Astrocyte (in vitro differentiated cells and primary cell): Measurements from ENCODE around the gene LSM12. TPM values are rescaled to one million over a fixed set of nuclear protein-coding genes. Genes with fewer than 3 reads are reported as not detected.
"Not testable (repeated sequence)": the region's sequence is repeated elsewhere in the genome, so short reads cannot be mapped to it uniquely, and the experiment has no call there.

Experiments
- DNase-seq: peaks from one replicate; pipeline ENCODE4 v3.0.0-alpha.2; 2010; ENCODE audit warnings: low read depth
- FAIRE-seq: peaks from 2 replicates; lab custom pipeline; 2011; peaks lifted over from hg19 to GRCh38; lab: Jason Lieb, UNC
- H2AFZ ChIP-seq: 2 replicates; pipeline ENCODE4 v1.6.0; 2012; ENCODE audit warnings: low read depth, low read length, inconsistent platforms
- H3K27ac ChIP-seq: 2 replicates; pipeline ENCODE4 v1.5.1; 2011; ENCODE audit warnings: low read depth, low read length, inconsistent platforms
- H3K27me3 ChIP-seq: 2 replicates; pipeline ENCODE4 v1.6.0; 2011; ENCODE audit warnings: low read length, inconsistent platforms; ENCODE audit not compliant: insufficient read depth
- H3K36me3 ChIP-seq: 2 replicates; pipeline ENCODE4 v1.5.1; 2011; ENCODE audit warnings: low read length, inconsistent platforms; ENCODE audit not compliant: insufficient read depth
- H3K4me1 ChIP-seq: 2 replicates; pipeline ENCODE4 v1.5.1; 2011; ENCODE audit warnings: low read length, inconsistent platforms; ENCODE audit not compliant: insufficient read depth
- H3K4me2 ChIP-seq: 2 replicates; pipeline ENCODE4 v1.6.0; 2012; ENCODE audit warnings: low read length, inconsistent platforms
- H3K4me3 ChIP-seq: 2 replicates; pipeline ENCODE4 v1.5.1; 2011; ENCODE audit warnings: low read depth, mild to moderate bottlenecking, low read length, inconsistent platforms; ENCODE audit not compliant: insufficient read depth
- H3K79me2 ChIP-seq: 2 replicates; pipeline ENCODE4 v1.6.0; 2012; ENCODE audit warnings: mild to moderate bottlenecking, low read length, inconsistent platforms; ENCODE audit not compliant: insufficient read depth
- H3K9ac ChIP-seq: 2 replicates; pipeline ENCODE4 v1.6.0; 2012; ENCODE audit warnings: mild to moderate bottlenecking, low read length, inconsistent platforms
- H3K9me3 ChIP-seq: 2 replicates; pipeline ENCODE4 v1.5.1; 2012; ENCODE audit warnings: low read depth, mild to moderate bottlenecking, low read length, inconsistent platforms; ENCODE audit not compliant: insufficient read depth
- H4K20me1 ChIP-seq: 2 replicates; pipeline ENCODE4 v1.6.0; 2012; ENCODE audit warnings: low read length, inconsistent platforms; ENCODE audit not compliant: insufficient read depth
- H3K27ac Mint-ChIP-seq: one replicate; pipeline ENCODE4 v1.8.0; 2021; ENCODE audit warnings: mild to moderate bottlenecking, mixed read lengths; ENCODE audit not compliant: unreplicated experiment
- H3K27me3 Mint-ChIP-seq: one replicate; pipeline ENCODE4 v1.8.0; 2021; ENCODE audit warnings: low read depth, mixed read lengths; ENCODE audit not compliant: unreplicated experiment
- H3K36me3 Mint-ChIP-seq: one replicate; pipeline ENCODE4 v1.8.0; 2021; ENCODE audit warnings: low read depth, mixed read lengths; ENCODE audit not compliant: unreplicated experiment
- H3K4me1 Mint-ChIP-seq: one replicate; pipeline ENCODE4 v1.8.0; 2021; ENCODE audit warnings: low read depth, mixed read lengths; ENCODE audit not compliant: unreplicated experiment
- H3K4me3 Mint-ChIP-seq: one replicate; pipeline ENCODE4 v1.8.0; 2021; ENCODE audit warnings: mild to moderate bottlenecking, moderate library complexity, mixed read lengths; ENCODE audit not compliant: unreplicated experiment
- H3K9me3 Mint-ChIP-seq: one replicate; pipeline ENCODE4 v1.8.0; 2021; ENCODE audit warnings: mild to moderate bottlenecking, mixed read lengths; ENCODE audit not compliant: unreplicated experiment
- EZH2 ChIP-seq: IDR thresholded peaks from 2 replicates; pipeline ENCODE4 v1.6.1; 2012; ENCODE audit warnings: mild to moderate bottlenecking, low read length, inconsistent platforms; ENCODE audit not compliant: insufficient read depth
- total RNA-seq: library from RNA; stranded (reverse); gene quantifications from 2 replicates; pipeline ENCODE4 v1.2.1, GENCODE V29; 2021
- TF ChIP-seq, protein P1 (sequence below): IDR thresholded peaks from 2 replicates; pipeline ENCODE4 v1.5.1; 2011; ENCODE audit warnings: low read depth, mild to moderate bottlenecking, inconsistent platforms, low read length, moderate library complexity; ENCODE audit not compliant: insufficient read depth

The LSM12 gene
- total RNA-seq, 1 donor from 2014 or later: 90.5 TPM

DNA sequence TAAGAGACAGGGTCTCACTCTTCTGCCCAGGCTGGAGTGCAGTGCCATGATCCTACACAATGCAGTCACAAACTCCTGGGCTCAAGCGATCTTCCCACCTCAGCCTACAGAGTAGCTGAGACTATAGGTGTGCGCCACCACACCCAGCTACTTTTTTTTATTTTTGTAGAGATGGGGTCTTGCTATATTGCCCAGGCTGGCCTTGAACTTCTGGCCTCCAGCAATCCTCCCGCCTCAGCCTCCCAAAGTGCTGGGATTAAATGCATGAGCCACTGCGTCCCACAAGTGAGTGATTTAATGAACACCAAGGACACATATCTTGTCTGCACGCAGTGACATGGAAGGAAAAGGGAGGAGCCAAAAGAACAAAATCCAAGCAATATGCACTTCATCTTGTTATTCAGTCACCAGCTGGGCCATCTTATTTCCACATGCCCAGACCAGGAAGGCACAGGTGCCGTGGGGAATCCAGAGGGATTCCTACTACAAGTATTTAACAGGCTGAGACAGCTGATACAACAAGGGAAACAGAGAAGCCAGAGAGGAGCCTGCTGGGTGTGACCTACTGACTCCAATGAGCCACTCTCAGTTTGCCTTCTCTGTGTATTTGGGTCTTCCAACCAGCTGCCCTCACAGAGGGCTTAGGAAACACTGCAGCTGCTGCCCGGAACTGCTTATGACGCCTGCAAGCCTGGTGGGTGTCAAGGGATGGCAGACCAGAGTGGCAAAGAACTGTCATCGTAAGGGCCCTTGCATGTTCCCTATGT lies 17.0 kb downstream of the LSM12 start:
- H3K4me1 ChIP-seq: peaks cover 2% of the 10 kb centered on the region
- DNase-seq (no peak), FAIRE-seq (no peak)
- H4K20me1 ChIP-seq: peaks cover 74% of the 10 kb centered on the region
- H3K4me2 ChIP-seq: no peak overlapping the region
- H3K4me3 ChIP-seq: no peak overlapping the region
- no peak for TF ChIP-seq EZH2
- TF ChIP-seq, protein P1, sequence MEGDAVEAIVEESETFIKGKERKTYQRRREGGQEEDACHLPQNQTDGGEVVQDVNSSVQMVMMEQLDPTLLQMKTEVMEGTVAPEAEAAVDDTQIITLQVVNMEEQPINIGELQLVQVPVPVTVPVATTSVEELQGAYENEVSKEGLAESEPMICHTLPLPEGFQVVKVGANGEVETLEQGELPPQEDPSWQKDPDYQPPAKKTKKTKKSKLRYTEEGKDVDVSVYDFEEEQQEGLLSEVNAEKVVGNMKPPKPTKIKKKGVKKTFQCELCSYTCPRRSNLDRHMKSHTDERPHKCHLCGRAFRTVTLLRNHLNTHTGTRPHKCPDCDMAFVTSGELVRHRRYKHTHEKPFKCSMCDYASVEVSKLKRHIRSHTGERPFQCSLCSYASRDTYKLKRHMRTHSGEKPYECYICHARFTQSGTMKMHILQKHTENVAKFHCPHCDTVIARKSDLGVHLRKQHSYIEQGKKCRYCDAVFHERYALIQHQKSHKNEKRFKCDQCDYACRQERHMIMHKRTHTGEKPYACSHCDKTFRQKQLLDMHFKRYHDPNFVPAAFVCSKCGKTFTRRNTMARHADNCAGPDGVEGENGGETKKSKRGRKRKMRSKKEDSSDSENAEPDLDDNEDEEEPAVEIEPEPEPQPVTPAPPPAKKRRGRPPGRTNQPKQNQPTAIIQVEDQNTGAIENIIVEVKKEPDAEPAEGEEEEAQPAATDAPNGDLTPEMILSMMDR: no peak
- no peak overlapping the region for H2AFZ ChIP-seq
- Mint-ChIP-seq H3K9me3 (no peaks in the 10 kb centered on the region), H3K4me3 (no peak overlapping the region), H3K27me3 (no peaks in the 10 kb centered on the region), H3K27ac (no peak overlapping the region), H3K4me1 (peaks cover 3% of the 10 kb centered on the region), H3K36me3 (peaks cover 11% of the 10 kb centered on the region)
- H3K79me2 ChIP-seq: peaks cover 80% of the 10 kb centered on the region
- no peaks in the 10 kb centered on the region for H3K27me3 ChIP-seq
- H3K9ac ChIP-seq: no peak overlapping the region
- peaks cover 31% of the 10 kb centered on the region for H3K36me3 ChIP-seq
- no peak overlapping the region for H3K27ac ChIP-seq
- no peaks in the 10 kb centered on the region for H3K9me3 ChIP-seq

DNA sequence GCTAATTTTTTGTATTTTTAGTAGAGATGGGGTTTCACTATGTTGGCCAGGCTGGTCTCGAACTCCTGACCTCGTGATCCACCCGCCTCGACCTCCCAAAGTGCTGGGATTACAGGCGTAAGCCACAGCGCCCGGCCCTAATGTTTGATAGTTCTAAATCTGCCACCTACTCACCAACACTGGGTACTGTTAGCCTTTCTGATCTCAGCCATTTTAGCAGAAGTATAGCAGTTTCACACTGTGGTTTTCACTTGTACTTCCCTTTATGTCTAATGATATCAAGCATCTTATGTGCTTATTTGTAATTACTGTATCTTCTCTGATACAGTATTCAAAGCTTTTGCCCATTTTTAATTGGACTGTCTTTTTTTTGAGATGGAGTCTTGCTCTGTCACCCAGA lies 19.6 kb downstream of the LSM12 start:
- H3K36me3 Mint-ChIP-seq, H2AFZ ChIP-seq, H3K9me3 ChIP-seq, H3K27me3 ChIP-seq, H3K4me3 ChIP-seq, FAIRE-seq, DNase-seq, H3K27ac Mint-ChIP-seq, H3K4me1 ChIP-seq, H3K27me3 Mint-ChIP-seq, H3K9ac ChIP-seq, H3K9me3 Mint-ChIP-seq, H3K4me2 ChIP-seq, H3K27ac ChIP-seq: not testable (repeated sequence)
- H3K79me2 ChIP-seq: peaks cover 80% of the 10 kb centered on the region
- H4K20me1 ChIP-seq: peaks cover 73% of the 10 kb centered on the region
- peaks cover 23% of the 10 kb centered on the region for H3K36me3 ChIP-seq
- peak overlapping the region; percentile 54 for H3K4me3 Mint-ChIP-seq
- peaks cover 17% of the 10 kb centered on the region for H3K4me1 Mint-ChIP-seq

DNA sequence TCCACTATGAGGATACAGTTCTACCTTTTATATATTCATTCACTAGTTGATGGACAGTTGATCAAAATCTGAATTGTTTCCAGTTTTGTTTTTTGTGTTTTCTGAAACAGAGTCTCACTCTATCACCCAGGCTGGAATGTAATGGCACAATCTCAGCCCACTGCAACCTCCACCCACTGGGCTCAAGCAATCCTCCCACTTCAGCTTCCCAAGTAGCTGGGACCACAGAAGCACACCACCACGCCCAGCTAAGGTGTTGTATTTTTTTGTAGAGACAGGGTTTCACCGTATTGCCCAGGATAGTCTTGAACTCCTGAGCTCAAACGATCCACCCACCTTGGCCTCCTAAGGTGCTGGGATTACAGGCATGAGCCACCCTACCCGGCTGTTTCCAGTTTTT lies 21.0 kb downstream of the LSM12 start:
- no peak overlapping the region for H3K27ac ChIP-seq
- DNase-seq: no peak
- H3K9me3 ChIP-seq: no peaks in the 10 kb centered on the region
- no peak overlapping the region for H3K9ac ChIP-seq
- no peaks in the 10 kb centered on the region for H3K9me3 Mint-ChIP-seq
- H3K36me3 Mint-ChIP-seq: peaks cover 5% of the 10 kb centered on the region
- H3K27ac Mint-ChIP-seq: no peak overlapping the region
- no peak overlapping the region for H2AFZ ChIP-seq
- peaks cover 82% of the 10 kb centered on the region for H3K79me2 ChIP-seq
- H3K27me3 Mint-ChIP-seq: no peaks in the 10 kb centered on the region
- H3K36me3 ChIP-seq: peaks cover 23% of the 10 kb centered on the region
- no peak overlapping the region for H3K4me3 Mint-ChIP-seq
- H3K4me3 ChIP-seq: no peak overlapping the region
- TF ChIP-seq, protein P1: no peak
- no peak for TF ChIP-seq EZH2
- H3K27me3 ChIP-seq: no peaks in the 10 kb centered on the region
- no peak for FAIRE-seq
- peaks cover 82% of the 10 kb centered on the region for H4K20me1 ChIP-seq
- H3K4me2 ChIP-seq: no peak overlapping the region
- H3K4me1 ChIP-seq: peaks cover 2% of the 10 kb centered on the region
- H3K4me1 Mint-ChIP-seq: peaks cover 28% of the 10 kb centered on the region
